DOHH2 (cell line): ENCODE measurements around the gene LRRC63.

ENCODE experiments used
- H3F3A ChIP-seq: fragments of 200-600 bp; sonication (generic), shearing (Covaris generic); 2 replicates; pipeline ENCODE4 v1.6.0; 2016; ENCODE audit warnings: antibody characterized with exemption, mild to moderate bottlenecking; ENCODE audit not compliant: control insufficient read depth, insufficient read depth
- H3K27ac ChIP-seq: fragments of 200-600 bp; sonication (generic); 2 replicates; pipeline ENCODE4 v1.5.1; 2014; ENCODE audit warnings: low read depth, mild to moderate bottlenecking, low read length, moderate library complexity
- H3K27me3 ChIP-seq: fragments of 200-600 bp; sonication (generic); 2 replicates; pipeline ENCODE4 v1.6.1; 2014; ENCODE audit warnings: mild to moderate bottlenecking, low read length, mixed read lengths; ENCODE audit not compliant: control insufficient read depth
- H3K36me3 ChIP-seq: fragments of 200-600 bp; sonication (generic); 2 replicates; pipeline ENCODE4 v1.6.1; 2014; ENCODE audit warnings: mild to moderate bottlenecking, low read length, moderate library complexity, mixed read lengths; ENCODE audit not compliant: control insufficient read depth
- H3K4me1 ChIP-seq: fragments of 200-600 bp; sonication (generic); 2 replicates; pipeline ENCODE4 v1.6.1; 2014; ENCODE audit warnings: mild to moderate bottlenecking, low read length, mixed read lengths; ENCODE audit not compliant: control insufficient read depth
- H3K4me2 ChIP-seq: fragments of 200-600 bp; sonication (generic); 2 replicates; pipeline ENCODE4 v1.6.0; 2014; ENCODE audit warnings: mild to moderate bottlenecking, low read length, moderate library complexity
- H3K4me3 ChIP-seq: fragments of 200-600 bp; sonication (generic); 2 replicates; pipeline ENCODE4 v1.5.1; 2014; ENCODE audit warnings: mild to moderate bottlenecking, low read length, mixed read lengths
- H3K79me2 ChIP-seq: fragments of 200-600 bp; sonication (generic); 2 replicates; pipeline ENCODE4 v1.6.1; 2014; ENCODE audit warnings: mild to moderate bottlenecking, low read length, mixed read lengths; ENCODE audit not compliant: control insufficient read depth
- H3K9me2 ChIP-seq: fragments of 200-600 bp; sonication (generic); replicated peaks from 2 replicates; pipeline ENCODE4 v1.6.1; 2014; ENCODE audit warnings: mild to moderate bottlenecking, low read length, mixed read lengths; ENCODE audit not compliant: control insufficient read depth
- H3K9me3 ChIP-seq: fragments of 200-600 bp; sonication (generic); 2 replicates; pipeline ENCODE4 v1.6.1; 2014; ENCODE audit warnings: antibody characterized with exemption, low read length, mixed read lengths; ENCODE audit not compliant: control insufficient read depth, insufficient read depth
- H4K20me1 ChIP-seq: fragments of 200-600 bp; sonication (generic); 2 replicates; pipeline ENCODE4 v1.6.0; 2014; ENCODE audit warnings: low read depth, mild to moderate bottlenecking, antibody characterized with exemption, low read length, moderate library complexity; ENCODE audit not compliant: control insufficient read depth, insufficient read depth
- EZH2phosphoT487 ChIP-seq: fragments of 200-600 bp; sonication (generic); IDR thresholded peaks from 2 replicates; pipeline ENCODE4 v1.6.1; 2017; ENCODE audit warnings: borderline replicate concordance, mild to moderate bottlenecking, antibody characterized with exemption, low read length, moderate library complexity, mixed read lengths
- TF ChIP-seq, protein P1 (sequence below): fragments of 200-600 bp; sonication (generic); IDR thresholded peaks from one replicate; pipeline ENCODE4 v1.5.1; 2014; ENCODE audit warnings: antibody characterized with exemption, mild to moderate bottlenecking, low read depth, low read length; ENCODE audit not compliant: poor library complexity, severe bottlenecking

LRRC63 gene

DNA sequence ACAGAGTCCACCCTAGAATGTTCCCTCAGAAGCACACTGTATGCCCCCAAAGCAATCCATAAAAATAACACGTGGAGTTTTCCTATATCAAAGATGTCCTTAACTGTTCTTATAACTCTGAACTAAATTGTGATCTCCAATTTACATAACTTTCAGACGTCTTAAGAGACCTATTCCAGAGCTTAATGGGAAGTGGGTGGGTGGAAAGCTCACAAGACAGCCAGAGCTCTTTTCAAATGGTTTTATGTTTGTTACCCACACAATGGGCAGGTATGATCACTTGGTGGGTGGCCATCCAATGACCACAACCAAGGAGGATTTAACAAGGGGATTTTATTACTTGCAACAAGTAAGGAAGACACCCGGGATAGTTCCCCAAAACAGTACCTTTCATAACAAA is 81.7 kb downstream of the LRRC63 start:
- Histone ChIP-seq H3K27me3 (no peaks in the 10 kb centered on the region), H3K79me2 (no peaks in the 10 kb centered on the region), H3K4me1 (peaks cover 17% of the 10 kb centered on the region), H3K27ac (no peak overlapping the region), H3K4me3 (no peak overlapping the region), H4K20me1 (no peaks in the 10 kb centered on the region), H3K9me3 (no peaks in the 10 kb centered on the region), H3K4me2 (no peak overlapping the region), H3K9me2 (no peaks in the 10 kb centered on the region), H3F3A (no peaks in the 10 kb centered on the region), H3K36me3 (no peaks in the 10 kb centered on the region)
- no peak for TF ChIP-seq EZH2phosphoT487
- TF ChIP-seq, protein P1, sequence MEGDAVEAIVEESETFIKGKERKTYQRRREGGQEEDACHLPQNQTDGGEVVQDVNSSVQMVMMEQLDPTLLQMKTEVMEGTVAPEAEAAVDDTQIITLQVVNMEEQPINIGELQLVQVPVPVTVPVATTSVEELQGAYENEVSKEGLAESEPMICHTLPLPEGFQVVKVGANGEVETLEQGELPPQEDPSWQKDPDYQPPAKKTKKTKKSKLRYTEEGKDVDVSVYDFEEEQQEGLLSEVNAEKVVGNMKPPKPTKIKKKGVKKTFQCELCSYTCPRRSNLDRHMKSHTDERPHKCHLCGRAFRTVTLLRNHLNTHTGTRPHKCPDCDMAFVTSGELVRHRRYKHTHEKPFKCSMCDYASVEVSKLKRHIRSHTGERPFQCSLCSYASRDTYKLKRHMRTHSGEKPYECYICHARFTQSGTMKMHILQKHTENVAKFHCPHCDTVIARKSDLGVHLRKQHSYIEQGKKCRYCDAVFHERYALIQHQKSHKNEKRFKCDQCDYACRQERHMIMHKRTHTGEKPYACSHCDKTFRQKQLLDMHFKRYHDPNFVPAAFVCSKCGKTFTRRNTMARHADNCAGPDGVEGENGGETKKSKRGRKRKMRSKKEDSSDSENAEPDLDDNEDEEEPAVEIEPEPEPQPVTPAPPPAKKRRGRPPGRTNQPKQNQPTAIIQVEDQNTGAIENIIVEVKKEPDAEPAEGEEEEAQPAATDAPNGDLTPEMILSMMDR: no peak

DNA sequence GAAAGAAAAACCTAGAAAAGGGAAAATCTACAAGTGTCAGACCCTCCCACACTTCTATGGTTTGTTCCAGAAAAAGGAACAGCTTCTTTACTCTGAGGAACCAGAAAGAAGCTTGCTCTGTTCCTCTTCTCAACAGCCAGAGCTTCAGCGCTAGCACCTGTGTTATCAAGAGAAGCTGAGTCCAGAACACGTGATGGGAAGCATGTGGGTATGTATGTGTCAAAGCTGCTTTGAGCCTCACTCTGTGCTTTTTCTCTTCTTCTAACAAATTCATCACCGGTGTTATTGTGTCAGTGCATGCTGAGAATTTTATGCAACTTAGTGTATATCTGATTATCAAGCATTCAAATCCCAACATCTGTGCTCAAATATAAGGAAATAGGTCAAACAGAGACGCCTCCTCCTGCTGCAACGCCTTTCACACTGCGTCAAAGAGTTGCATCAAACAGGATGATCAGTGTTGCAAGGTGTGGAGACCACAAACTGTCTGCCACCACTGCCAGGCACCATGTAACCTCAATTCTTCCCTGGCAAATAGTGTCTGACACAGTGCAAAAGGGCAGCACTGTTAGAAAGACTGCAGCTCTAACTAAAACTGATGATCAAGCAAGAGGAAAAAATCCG is 83.9 kb downstream of the LRRC63 start:
- Histone ChIP-seq H3K27ac (no peak overlapping the region), H3F3A (no peaks in the 10 kb centered on the region), H3K27me3 (no peaks in the 10 kb centered on the region), H3K36me3 (no peaks in the 10 kb centered on the region), H4K20me1 (no peaks in the 10 kb centered on the region), H3K4me3 (no peak overlapping the region), H3K4me2 (peak overlapping the region; percentile 17), H3K79me2 (no peaks in the 10 kb centered on the region), H3K9me2 (no peaks in the 10 kb centered on the region), H3K4me1 (peaks cover 17% of the 10 kb centered on the region), H3K9me3 (no peaks in the 10 kb centered on the region)
- no peak for TF ChIP-seq EZH2phosphoT487
- TF ChIP-seq, protein P1: no peak

DNA sequence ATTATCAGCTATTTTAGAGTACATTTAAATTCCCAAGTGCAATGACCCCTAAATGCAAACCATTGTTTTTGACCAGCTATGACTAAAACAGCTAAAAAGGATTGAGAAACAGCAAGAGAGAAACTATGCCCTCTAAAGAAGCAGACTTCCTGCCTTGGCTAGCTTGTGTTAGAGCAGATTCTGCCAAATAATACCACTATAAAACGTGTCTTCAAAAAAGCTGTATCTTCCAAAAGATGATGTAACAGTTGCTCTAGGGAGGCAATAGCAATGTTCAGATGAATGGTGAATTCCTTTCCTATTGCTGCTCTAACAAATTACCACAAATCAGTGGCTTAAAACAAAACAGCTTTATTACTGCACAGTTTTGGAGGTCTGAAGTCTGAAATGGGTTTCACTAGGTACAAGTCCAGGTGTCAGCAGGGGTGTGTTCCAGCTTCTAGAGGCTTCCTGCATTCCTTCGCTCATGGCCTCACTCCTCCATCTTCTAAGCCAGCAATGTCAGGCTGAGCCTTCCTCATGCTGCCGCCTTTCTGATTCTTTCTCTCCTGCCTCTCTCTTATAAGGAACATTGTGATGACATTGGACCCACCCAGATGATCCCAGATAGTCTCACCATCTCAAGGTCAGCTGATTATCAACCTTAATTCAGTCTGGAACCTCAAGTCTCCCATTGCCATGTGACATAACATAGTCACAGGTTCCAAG is 84.5 kb downstream of the LRRC63 start:
- H4K20me1 ChIP-seq: no peaks in the 10 kb centered on the region
- no peaks in the 10 kb centered on the region for H3F3A ChIP-seq
- H3K4me3 ChIP-seq: no peak overlapping the region
- H3K9me2 ChIP-seq: no peaks in the 10 kb centered on the region
- no peaks in the 10 kb centered on the region for H3K36me3 ChIP-seq
- H3K4me2 ChIP-seq: peak overlapping the region; percentile 17; the same call in 1 of the 2 replicates
- H3K27me3 ChIP-seq: no peaks in the 10 kb centered on the region
- H3K4me1 ChIP-seq: peaks cover 17% of the 10 kb centered on the region
- no peaks in the 10 kb centered on the region for H3K9me3 ChIP-seq
- H3K79me2 ChIP-seq: no peaks in the 10 kb centered on the region
- H3K27ac ChIP-seq: no peak overlapping the region
- no peak for TF ChIP-seq EZH2phosphoT487
- TF ChIP-seq, protein P1: no peak
